NCI-H2227 treated with DMSO at 0.1 percent for 48 hours (cell line): ENCODE measurements around the gene C6orf118.

Source experiments
- DNase-seq: peaks from one replicate; lab custom pipeline; 2025; lab: John Stamatoyannopoulos, UW

Gene C6orf118

DNA sequence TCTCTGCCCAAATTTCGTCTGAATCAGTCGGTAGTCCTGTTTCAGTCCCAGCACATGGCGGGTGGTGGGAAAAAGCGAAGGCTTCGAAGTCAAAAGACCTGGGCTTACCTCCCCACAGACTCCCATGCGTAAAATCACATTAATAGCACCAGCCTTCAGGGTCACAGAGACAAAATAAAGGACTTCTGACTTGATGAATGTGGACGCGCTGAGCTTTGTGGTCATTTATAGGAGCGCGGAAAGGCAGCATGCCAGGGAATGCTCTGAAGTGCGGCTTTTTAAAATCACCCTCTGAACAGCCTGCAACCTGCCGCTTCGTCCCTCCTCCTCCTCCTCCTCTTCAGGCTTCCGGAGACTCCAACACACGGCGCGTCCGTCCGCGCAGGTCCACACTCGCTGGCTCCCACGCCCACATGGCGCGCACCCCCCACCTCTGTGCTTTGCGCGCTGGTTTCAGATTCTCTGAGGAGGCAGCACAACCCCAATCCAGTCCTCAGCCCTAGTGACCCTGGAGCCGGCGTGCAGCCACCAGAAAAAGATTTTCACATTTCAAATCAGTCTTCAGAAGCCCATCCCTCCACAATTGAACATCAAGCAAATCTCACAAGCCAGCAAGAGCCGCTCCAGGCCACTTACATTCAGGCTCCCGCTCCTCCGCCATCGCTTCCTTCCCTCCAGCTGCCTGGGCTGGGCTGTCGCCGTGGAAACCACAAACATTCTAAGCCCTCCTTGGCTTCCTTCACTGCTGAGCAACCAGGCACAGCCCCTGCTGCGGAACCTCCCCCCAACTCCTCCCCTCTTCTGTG lies at the start of gene C6orf118:
Gene C6orf118 (minus strand): TSS at position 680 of the 806 bp plus-strand sequence. CDS start 19 bp downstream, at position 661.
- DNase-seq = no peak

DNA sequence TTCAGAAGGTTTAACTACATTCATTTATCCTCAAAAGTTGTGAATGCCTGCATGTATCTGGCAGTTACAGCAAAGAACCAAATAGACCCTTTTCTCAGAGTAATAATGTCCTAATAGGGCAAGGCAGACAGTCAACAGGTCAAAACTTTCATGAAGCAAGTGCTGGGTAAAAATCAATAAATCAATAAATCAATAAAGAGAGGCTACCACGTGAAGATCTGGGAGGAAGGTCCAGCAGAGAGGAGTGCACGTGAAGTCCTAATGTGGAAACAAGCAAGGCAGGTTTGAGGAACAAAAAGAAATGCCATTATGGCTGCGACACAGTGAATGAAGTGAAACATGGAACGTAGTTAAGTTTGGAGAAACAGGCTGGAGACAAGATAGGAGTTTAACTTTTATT lies 36.3 kb upstream of the C6orf118 start:
- no peak for DNase-seq

DNA sequence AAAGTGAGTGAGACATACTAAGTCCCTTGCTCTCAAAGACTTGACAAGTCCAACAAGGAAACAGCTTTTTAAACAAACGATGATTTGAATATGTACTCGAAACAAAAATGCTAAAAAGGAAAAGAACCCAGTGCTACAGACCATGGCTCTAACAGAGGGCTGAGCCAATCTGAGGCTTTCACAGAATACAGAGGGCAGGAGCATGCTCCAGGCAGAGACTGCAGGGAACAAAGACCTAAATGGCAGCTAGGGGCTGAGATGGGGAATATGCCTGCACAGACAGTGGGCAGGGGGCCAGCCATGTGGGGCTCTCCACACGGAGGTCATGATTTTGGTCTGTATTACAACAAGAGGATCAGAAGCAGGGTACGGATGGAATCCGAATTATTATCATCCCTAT lies 31.1 kb upstream of the C6orf118 start:
- DNase-seq = no peak

DNA sequence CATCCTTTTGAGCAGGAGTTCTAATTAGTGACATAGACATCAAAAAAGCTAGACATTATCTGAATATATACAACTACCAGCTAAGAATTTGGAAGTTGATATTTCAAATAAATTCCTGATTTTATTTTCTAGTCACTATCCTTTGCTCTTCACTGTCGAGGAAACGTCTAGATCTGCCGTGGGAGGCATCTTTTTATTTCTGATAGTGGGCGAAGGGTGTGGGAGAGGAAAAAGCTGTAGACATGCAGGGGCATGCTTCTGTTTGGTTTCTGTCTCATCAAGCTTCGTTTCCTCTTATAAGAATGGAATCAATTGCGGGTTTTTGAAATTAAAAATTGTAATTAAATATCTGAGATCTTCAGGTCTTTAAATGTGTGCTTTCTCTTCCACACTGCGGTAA lies 16.2 kb upstream of the C6orf118 start:
- DNase-seq = no peak

DNA sequence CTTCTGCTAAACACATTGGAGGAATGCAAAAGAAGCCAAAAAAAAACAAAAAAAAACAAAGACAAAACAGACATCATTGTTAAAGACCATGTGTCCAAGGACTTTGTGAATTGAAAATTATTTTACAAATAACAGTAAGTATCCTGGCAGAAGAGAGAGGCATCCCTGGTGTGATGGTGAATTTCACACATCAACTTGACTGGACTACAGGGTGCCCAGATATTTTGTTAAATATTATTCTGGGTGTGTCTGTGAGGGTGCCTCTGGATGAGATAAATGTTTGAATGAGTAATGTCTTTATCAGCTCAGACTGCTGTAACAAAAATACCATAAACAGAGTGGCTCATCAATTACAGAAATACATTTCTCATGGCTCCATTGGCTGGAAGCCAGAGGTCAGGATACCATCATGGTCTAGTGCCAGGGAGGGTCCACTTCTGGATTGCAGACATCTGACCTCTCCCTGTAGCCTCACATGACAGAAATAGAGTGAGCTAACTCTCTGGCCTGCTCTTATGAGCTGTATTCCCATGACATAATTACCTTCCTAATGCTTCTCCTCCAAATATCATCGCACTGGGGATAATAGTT lies 12.2 kb upstream of the C6orf118 start:
- DNase-seq = no peak

DNA sequence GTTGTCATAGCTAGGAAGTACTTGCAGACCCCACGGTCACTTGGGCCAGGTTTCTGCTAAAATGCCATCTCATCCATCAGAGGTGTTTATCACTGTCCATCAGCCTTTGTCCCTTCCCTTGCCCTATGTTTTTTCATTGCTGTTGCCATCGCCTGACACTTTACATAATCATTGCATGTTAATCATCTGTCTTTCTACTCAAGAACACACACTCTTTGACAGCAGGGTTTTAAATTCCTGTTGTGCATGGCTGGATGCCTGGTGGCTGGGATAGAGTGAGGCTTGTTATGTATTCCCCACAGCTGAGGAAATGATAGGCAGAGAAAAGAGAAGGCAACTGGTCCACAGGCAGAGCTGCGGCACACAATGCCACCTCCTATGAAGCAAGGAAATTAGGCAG lies 11.7 kb upstream of the C6orf118 start:
- DNase-seq = no peak

DNA sequence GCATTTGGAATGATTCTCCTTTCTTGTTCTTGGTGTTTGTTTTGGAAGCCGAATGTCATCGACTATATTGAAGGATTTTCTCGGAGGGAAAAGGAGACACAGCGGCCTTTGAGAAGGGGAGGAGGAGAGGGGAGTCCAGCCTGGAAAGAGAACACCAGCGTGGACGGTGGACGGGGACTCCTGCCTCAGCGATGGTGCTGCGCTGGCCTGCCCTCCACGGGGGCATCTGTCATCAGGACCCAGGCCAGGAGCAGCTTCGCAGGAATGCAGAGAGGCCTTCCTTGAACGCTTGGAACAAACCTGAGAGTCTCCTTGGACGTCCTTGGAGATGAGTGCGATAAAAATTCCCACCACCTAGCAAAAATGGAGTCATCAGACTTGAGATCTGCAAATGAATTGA lies 8.3 kb upstream of the C6orf118 start:
- DNase-seq = no peak

DNA sequence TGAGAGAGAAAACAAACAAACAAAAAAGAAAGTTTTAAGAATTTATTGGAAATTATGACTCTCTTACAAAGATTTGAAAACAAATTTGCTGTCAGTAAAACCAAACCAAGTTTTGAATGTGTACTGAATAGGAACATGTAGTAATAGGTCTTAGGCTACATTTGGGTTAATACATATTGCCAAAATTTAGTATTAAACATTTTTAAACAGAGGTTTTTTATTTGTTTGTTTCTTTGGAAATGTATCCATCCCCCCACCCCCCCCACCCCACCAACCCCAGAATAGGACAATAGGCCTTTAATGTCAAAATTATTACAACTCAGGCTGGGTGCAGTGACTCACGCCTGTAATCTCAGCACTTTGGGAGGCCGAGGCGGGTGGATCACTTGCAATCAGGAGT lies 2.5 kb downstream of the C6orf118 start:
- no peak for DNase-seq

DNA sequence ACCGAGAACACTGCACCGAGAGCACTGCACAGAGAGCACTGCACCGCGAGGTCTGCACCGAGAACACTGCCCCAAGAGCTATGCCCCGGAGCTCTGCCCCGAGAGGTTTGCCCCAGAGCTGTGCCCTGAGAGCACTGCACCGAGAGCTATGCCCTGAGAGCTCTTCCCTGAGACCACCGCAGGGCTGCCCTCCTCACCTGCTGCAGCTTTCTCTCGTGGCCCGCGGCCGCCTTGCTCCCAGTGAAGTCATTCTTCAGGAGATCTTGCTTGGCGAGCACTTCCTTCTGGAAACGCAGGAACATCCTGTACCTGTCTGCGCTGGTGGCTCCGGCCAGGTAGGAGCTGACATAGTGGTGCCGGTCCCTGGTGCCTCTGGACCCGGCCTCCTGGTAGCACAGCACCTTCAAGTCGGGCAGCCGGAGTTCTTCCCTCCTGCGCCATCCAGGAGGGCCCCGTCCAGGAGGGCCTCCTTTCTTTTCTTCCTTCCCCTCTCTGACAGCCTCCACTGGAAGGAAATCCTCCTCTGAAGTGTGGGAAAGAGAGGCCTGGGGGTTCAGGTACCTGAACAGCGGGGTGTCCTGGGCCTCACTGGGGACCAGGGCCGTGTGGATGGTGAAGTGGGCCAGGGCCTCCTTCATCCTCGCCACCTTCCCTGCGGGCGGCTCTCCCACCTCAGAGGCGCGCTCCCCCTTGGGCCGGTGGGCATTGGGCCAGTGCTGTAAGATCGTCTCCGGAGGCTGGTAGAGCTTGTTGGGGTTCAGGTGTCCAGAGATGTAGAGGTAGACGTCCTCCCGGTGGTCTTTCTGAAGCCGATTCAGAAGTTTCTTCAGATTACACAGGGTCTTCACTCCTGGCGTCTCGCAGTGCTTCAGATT lies 7.8 kb downstream of the C6orf118 start:
- DNase-seq = no peak

DNA sequence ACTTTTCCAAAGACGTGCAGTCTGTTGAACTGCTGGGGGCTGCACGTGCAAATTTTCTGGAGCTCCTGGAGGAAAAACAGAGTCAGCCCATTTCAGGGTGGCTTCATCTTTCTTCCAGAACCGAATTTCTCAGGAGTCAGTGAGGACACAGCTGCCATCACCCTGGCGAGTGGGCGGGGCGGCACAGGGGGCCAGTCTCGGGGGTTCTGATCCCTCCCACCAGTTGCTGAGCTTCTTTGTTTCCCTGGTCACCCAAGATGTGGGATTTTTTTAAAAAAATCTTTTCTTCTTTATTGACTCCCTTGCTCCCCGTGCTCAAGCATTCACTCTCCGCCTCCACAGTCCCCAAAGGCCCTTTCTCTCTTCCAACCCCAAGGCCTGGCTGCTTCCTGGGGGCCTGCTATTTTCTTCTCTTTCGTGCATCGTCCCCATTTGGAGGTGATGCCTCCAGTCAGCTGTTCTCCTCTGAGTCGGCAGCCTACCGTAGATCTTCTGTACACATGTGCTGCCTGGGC lies 8.9 kb downstream of the C6orf118 start:
- DNase-seq = no peak

DNA sequence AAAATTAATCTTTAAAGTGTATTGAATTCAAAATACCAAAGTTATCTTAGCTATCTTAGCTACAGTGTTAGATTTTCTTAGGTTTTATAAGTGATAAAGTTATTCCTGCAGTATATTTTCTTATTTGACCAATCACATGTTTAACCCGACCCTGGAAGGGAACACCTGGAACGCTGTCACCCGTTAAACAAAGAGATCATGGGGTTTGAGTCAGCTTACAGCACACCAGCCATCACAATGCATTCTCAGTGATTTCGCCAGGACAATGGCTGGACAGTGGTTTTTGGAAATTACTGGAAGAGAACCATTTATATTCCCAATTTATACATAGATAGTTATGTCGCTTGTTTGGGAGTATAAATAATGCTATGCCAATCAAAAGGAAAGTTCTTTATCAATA lies 10.5 kb downstream of the C6orf118 start:
- DNase-seq = no peak

DNA sequence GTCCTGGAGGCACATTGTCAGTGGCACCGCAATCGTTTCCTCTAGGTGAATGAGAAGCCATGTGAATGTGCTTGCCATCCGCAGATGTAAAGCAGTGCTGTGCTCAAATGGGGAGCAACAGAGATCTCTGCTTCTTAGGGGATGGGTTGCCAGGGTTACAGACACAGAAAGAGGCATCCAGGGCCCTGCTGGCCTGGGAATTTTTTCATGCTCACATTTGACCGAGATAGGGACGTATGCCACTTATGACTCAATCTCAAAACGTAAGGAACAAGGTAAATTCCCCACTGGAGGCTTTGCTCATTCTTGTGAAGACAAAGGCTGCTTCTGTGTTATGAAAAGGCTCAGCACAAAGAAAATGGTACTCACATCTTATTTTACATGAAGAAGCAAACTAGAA lies 11.0 kb downstream of the C6orf118 start:
- DNase-seq = no peak

DNA sequence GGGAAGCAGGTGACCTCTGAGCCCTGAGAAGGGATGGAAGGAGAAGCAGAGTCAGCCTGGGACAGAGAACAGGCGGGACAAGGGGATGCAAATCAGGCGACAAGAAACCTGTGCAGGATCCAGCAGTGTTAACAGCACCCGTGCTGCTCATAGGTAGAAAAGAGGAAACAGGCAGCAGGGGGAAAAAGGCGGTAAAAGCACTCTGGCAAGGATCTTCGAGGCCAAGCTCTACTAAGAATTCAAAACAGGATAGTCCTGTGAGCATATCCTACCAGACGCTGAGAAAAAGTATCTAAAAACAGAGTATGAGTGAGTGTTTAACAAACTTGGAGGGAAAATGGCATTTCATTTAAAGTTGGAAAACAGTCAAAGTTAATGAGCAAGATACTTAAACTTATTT lies 16.7 kb downstream of the C6orf118 start:
- DNase-seq = no peak

DNA sequence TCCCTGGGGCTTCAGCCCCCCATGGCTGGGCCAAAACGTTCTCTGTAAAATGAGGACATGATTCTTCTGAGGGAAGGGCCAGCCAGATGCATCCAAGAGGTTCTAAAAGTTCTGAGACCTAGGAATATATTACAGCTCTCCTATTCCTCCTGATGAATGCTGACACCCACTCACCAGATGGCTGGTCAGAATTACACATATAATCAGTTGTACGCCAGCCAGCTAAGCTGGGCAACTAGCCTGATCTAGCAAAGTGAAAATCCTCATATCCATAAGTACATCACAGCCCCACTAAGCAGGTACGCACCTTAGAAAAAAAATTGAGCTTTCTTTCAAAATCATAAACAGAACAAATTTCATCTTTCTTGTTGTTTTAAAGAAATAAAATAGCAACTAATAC lies 34.8 kb downstream of the C6orf118 start:
- DNase-seq = no peak

DNA sequence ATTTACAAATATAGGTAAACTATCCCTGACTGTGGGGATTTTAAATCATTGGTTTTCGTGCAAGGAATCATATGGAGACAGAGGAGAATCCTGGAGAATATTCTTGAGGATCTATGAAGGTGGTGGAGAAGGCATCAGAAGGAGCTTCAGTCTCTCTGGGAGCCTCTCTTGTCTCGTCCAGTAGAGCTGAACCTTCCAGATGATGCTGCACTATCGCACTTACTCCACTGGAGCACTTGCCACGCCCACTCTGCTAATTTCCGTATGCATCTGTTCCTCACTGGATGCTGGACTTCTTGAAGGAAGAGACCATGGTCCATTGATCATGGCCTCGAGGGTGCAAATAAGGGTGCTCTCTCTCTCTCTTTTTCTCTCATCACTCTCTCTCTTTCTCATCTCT lies 36.8 kb downstream of the C6orf118 start:
- DNase-seq = no peak

DNA sequence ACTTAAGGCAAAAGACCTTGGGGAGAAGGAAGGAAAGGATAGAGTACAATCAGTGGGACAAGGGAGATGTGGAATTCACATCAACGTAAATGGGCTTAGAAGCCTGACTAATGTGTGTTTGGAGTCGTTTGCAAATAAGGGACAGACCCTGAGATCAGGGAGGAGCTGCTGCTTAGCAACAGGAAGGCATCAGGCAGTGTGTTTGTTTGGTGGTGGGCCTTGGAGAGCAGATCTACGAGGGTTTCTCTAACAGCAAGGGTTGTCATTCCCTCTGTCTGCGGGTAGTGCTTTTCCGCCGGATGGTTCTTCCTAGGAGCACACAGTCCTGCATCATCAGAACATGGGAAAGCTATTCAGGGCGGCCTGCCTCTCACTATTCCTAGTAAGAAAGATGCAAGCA lies 40.4 kb downstream of the C6orf118 start:
- no peak for DNase-seq

DNA sequence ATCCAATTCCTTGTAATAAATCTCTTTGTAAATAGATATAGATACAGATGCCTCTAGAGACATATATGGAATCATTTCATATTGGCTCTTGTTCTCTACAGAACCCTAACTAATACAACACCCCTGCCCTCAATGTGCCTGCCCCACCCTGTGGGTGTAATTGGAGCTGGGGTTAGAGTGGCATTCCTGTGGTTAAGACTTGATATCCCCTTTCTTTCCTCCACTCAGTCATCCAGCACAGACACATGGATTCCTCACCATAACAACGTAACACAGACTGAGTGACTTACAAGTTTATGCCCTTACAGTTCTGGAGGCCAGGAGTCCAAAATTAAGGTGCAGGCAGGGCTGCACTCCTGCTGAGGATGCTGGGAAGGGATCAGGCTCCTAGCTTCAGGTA lies 42.8 kb downstream of the C6orf118 start:
- DNase-seq = no peak

DNA sequence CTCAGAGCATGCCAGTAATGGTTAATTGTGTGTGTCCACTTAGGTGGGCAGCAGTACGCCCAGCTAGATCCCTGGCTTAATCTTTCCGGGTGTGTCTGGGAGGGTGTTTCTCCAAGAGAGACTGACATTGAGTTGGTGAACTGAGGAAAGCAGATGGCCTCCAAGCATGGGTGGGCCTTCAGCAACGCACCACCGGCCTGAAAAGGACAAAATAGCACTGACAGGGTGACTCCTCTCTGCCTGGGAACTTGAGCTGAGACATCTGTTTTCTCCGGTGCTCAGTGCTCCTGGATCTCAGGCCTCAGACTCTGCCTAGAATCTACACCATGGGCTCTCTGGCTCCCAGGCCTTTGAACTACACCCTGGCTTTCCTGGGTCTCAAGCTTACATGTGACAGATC lies 43.2 kb downstream of the C6orf118 start:
- DNase-seq = no peak

DNA sequence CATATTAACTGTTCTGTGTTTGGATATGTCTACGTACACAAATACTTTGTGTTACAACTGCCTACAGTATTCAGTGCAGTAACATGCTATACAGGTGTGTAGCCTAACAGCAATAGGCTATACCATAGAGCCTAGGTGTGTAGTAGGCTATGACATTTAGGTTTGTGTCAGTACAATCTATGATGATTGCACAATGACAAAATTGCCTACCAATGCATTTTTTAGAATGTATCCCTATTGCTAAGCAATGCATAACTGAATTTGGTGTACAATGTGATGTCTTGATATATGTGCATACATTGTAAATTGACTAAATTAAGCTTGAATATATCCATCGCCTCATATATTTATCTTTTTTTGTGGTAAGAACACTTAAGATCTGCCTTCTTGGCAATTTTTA lies 48.9 kb downstream of the C6orf118 start:
- DNase-seq = no peak

DNA sequence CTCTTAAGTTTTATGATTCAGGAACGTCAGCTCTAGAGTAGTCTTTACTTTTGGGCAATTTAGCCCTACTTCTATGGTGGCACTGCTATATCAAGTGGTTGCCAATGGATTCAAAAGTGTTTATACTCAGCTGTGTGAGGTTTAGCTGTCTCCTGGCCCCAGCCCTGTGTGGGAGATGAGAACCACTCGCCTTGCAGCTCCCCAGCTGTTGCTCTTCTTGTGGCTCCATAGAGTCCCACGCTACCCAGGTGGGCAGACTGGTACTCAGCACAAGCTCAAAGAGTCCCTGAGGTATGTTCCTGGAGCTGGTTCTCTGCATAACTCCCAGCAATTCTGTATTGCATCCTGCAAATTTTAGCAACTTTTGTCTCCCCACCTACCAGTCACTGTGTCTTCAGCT lies 59.6 kb downstream of the C6orf118 start:
- no peak for DNase-seq

DNA sequence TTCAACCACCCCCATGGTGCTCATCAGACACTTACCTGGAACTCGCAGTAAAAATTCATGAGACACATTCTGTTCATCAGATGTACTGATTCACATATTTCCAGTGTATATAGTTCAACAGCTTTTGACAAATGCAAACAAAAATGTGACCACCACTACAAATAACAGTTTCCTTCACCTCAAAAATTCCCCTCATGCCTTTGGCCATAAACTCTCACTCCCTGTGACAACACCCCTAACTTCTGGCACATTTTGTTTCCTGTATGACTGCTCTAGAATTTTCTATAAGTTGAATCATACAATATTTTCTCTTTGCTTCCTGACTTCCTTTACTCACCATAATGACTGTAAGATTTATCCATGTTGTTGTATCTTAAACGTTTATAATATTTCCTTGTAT lies 63.7 kb downstream of the C6orf118 start:
- DNase-seq = no peak

DNA sequence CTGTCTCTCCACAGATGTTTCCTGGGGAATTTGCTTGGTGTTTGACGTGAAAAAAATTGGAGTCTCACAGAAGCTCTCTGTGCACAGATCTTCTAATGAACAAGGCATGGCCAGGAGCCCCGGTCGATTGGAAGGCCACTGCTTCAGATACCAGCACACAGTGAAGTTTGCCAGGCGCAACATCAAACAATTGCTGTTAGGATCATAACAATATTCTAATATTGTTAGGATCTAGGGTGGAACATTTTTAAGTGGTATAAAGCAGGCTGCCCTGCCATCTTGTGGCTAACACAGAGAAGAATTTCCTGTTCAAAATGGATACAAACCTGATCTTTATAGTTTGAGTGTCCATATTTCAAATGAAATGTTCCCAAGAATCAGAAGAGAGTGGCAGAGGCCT lies 64.1 kb downstream of the C6orf118 start:
- no peak for DNase-seq
